Measurements from ENCODE around the gene SLC24A3.

The SLC24A3 gene

DNA sequence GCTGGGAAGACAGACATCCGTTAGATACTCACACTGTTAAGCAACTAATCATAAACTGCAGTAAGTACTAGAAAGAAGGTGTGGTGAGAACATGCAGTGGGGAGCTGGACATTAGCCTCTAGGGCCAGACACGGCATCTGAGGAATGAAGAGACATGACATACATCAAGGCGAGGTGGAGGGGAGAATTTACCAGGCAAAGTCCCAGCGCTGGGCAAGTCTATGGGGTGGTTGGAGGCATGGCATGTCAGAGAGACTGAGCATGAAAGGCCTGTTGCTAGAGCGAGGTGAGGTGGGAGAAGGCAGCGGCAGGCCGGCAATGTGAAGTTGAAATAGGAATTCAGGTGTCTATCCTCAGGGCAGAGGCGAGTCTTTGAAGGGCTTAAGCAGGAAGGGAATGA is 31.8 kb downstream of the SLC24A3 start:
- TF ChIP-seq, protein P1, sequence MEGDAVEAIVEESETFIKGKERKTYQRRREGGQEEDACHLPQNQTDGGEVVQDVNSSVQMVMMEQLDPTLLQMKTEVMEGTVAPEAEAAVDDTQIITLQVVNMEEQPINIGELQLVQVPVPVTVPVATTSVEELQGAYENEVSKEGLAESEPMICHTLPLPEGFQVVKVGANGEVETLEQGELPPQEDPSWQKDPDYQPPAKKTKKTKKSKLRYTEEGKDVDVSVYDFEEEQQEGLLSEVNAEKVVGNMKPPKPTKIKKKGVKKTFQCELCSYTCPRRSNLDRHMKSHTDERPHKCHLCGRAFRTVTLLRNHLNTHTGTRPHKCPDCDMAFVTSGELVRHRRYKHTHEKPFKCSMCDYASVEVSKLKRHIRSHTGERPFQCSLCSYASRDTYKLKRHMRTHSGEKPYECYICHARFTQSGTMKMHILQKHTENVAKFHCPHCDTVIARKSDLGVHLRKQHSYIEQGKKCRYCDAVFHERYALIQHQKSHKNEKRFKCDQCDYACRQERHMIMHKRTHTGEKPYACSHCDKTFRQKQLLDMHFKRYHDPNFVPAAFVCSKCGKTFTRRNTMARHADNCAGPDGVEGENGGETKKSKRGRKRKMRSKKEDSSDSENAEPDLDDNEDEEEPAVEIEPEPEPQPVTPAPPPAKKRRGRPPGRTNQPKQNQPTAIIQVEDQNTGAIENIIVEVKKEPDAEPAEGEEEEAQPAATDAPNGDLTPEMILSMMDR (IDR thresholded peaks at IDR 0.05; ENCODE audit: unreplicated experiment in 3 of 3) = no peak

DNA sequence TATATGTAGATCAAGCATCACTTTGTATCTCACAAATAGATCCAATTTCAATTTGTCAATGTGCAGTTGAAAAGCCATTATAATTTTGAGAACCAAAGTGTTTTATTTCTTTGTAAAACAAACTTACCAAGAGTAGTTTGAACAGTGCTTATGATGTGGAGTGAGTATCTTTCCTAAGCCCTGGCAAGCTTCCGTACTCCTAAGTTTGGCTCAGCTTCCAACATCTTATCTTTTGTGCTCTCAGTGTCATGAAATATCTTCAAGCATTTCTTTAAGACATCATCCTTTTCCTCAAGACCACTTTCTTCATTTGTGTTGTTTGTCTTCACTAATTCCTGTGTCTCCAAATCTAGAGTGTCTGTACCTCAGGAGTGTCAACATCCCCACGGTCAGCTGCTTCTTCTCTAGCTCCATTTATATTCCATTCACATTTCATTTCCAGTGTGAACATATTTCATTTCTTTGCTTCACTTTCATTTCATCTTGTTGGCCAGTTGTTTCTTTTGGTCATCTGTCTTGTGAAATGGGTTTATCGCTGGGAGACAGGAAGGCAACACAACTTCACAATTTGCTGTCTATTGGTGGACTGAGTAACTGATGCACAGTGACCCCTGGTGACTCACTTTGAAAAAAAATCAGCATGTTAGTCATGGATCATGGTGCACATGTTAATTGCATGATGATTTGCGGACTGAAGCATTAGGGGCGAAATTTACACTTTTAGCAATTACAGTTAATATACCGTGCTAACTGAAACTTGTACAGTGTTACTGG is 36.9 kb downstream of the SLC24A3 start:
- no peak overlapping the region for H3K4me3 Mint-ChIP-seq
- H3K27me3 Mint-ChIP-seq (ENCODE audit: low read depth) = peaks cover under 1% of the 10 kb centered on the region
- no peaks in the 10 kb centered on the region for H3K36me3 Mint-ChIP-seq (ENCODE audit: low read depth)
- H3K9me3 Mint-ChIP-seq = no peaks in the 10 kb centered on the region
- H3K4me1 Mint-ChIP-seq = peaks cover 35% of the 10 kb centered on the region
- peak overlapping the region in 1 of 3 experiments; percentile 33 for H3K27ac Mint-ChIP-seq
- TF ChIP-seq, protein P1 (IDR thresholded peaks at IDR 0.05; ENCODE audit: unreplicated experiment in 3 of 3) = peak in 1 of 3 experiments; percentile 4

More for the DNA sequence above, 31.8 kb downstream of the SLC24A3 start:
- Mint-ChIP-seq H3K4me3 (no peak overlapping the region), H3K9me3 (no peaks in the 10 kb centered on the region), H3K27ac (no peak overlapping the region), H3K4me1 (peaks cover 11% of the 10 kb centered on the region), H3K27me3 (ENCODE audit: low read depth) (no peaks in the 10 kb centered on the region), H3K36me3 (ENCODE audit: low read depth) (no peaks in the 10 kb centered on the region)

DNA sequence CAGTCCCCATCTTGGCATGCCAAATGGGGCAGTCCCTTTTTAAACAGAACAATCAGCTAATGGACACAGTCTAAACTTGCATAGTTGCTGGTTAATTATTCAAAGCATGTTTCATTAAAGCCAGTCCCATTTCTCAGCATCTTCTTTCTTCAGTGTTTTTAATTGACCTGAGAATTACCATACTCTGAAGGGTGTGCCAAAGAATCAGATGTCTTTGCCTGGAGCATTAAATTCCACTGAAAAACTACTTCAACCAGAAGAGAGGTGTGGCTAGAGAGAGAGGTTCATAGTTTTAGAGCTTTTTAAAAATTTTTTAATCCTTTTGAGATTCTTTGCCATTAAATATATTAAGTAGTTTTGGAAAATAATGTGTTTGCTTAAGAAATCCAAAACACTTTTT is 37.9 kb downstream of the SLC24A3 start:
- H3K4me3 Mint-ChIP-seq = no peak overlapping the region
- no peak overlapping the region for H3K27ac Mint-ChIP-seq
- H3K4me1 Mint-ChIP-seq = peaks cover 44% of the 10 kb centered on the region
- H3K36me3 Mint-ChIP-seq (ENCODE audit: low read depth) = no peaks in the 10 kb centered on the region
- H3K27me3 Mint-ChIP-seq (ENCODE audit: low read depth) = peaks cover 3% of the 10 kb centered on the region
- H3K9me3 Mint-ChIP-seq = no peaks in the 10 kb centered on the region
- TF ChIP-seq, protein P1 (IDR thresholded peaks at IDR 0.05; ENCODE audit: unreplicated experiment in 3 of 3) = no peak

DNA sequence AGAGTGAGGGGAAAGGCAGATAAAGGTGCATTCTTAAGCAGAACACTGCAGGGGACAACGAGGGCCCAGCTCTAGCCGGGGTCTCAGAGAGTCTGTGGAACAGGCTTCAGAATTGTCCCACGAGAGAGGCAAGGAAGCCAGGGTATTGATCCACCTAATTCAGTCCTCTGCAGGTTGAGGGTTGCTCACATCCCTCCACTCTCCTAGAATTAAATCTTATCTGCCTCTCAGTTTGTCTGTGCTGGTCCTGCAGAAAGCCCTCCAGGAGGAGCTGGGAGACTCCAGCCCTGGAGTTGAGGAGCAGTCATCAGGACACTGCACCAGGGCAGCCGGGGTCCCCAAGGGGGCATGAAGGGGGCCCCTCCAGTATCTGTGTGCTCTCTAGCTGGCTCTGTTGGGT is 39.1 kb downstream of the SLC24A3 start:
- Mint-ChIP-seq H3K4me1 (peaks cover 44% of the 10 kb centered on the region), H3K9me3 (no peaks in the 10 kb centered on the region), H3K4me3 (no peak overlapping the region), H3K27ac (no peak overlapping the region), H3K36me3 (ENCODE audit: low read depth) (no peaks in the 10 kb centered on the region), H3K27me3 (ENCODE audit: low read depth) (peaks cover 3% of the 10 kb centered on the region)
- TF ChIP-seq, protein P1 (IDR thresholded peaks at IDR 0.05; ENCODE audit: unreplicated experiment in 3 of 3) = no peak

DNA sequence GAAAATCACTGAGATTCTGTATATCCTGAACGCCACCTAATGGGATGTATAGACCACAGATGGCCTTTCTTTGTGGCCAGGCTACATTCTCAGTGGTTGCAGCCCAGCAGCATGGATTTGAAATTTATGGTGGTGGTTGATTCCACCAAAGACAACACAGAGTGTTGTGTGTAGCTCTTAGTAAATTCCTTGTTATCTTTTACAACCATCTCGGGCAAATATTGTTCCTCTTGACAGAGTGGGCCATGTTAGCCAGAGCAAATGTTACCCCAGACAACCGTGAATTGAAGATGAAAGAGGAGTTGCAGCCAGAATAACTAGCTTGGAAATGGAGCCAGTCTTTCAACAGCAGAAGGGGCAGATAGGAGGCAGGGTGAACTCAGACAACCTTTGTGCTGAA is 39.5 kb downstream of the SLC24A3 start:
- TF ChIP-seq, protein P1 (IDR thresholded peaks at IDR 0.05; ENCODE audit: unreplicated experiment in 3 of 3) = no peak
- no peak overlapping the region for H3K4me3 Mint-ChIP-seq
- H3K4me1 Mint-ChIP-seq = peaks cover 44% of the 10 kb centered on the region
- H3K9me3 Mint-ChIP-seq = no peaks in the 10 kb centered on the region
- no peaks in the 10 kb centered on the region for H3K36me3 Mint-ChIP-seq (ENCODE audit: low read depth)
- peaks cover 3% of the 10 kb centered on the region for H3K27me3 Mint-ChIP-seq (ENCODE audit: low read depth)
- peak overlapping the region in 2 of 3 experiments; percentile 17 to 49 for H3K27ac Mint-ChIP-seq

Data from nephron (organoid).